Inferior parietal cortex (tissue), 1 donor: ENCODE results near the gene CCT5.
"Not testable (repeated sequence)": the region's sequence is repeated elsewhere in the genome, so short reads cannot be mapped to it uniquely, and the experiment has no call there.

Experiments used
- DNase-seq: peaks from one replicate; pipeline ENCODE4 v3.0.0-alpha.2; 2016; ENCODE audit errors: extremely low spot score

Gene CCT5

GRCh38 chr5:10301842-10302610 lies 51.9 kb downstream of the CCT5 start:
- DNase-seq: no peak

GRCh38 chr5:10303201-10303600 lies 53.1 kb downstream of the CCT5 start:
- DNase-seq: no peak

- no peak for DNase-seq
Measured at GRCh38 chr5:10303699-10304170, 53.7 kb downstream of the CCT5 start.

GRCh38 chr5:10304932-10305331 lies 54.9 kb downstream of the CCT5 start:
- no peak for DNase-seq

GRCh38 chr5:10306114-10306513 lies 56.0 kb downstream of the CCT5 start:
- DNase-seq: no peak

GRCh38 chr5:10306806-10307205 lies 56.7 kb downstream of the CCT5 start:
- DNase-seq: no peak

GRCh38 chr5:10307206-10308148 lies 57.4 kb downstream of the CCT5 start, which contains the start of gene CMBL:
Gene CMBL, minus strand, starts transcription at chr5:10307902. Its CDS starts 17,140 bp downstream, at chr5:10290762.
- DNase-seq: no peak

GRCh38 chr5:10308844-10309243 lies 58.8 kb downstream of the CCT5 start:
- DNase-seq: no peak

- DNase-seq: no peak
Measured at GRCh38 chr5:10310066-10310779, 60.1 kb downstream of the CCT5 start.

- DNase-seq: not testable (repeated sequence)
Measured at GRCh38 chr5:10310835-10311570, 60.9 kb downstream of the CCT5 start.

GRCh38 chr5:10311595-10312425 lies 61.7 kb downstream of the CCT5 start:
- no peak for DNase-seq

- DNase-seq: no peak
Measured at GRCh38 chr5:10315201-10315600, 65.1 kb downstream of the CCT5 start.
